Stimulated activated CD4-positive, alpha-beta T cell treated with anti-CD3 and anti-CD28 coated beads, Interleukin-4, amount 100 ng/mL, for 1 hour (primary cell): ENCODE data around the gene OR5T2.
"Not testable (repeated sequence)": the region's sequence is repeated elsewhere in the genome, so short reads cannot be mapped to it uniquely, and the experiment has no call there.

ENCODE experiments used
- DNase-seq: peaks from one replicate; pipeline ENCODE4 v3.0.0-alpha.2; 2020

Gene OR5T2

GRCh38 chr11:56234155-56234554, at the start of gene OR5T2:
TSS of gene OR5T2 (minus strand) at chr11:56234255. CDS start at chr11:56233062, 1,193 bp downstream.
- no peak for DNase-seq

GRCh38 chr11:56273854-56274253, 39.8 kb upstream of the OR5T2 start, which contains the start of gene OR5T1:
TSS of gene OR5T1 (plus strand) at chr11:56274154. CDS start at chr11:56275639, 1,485 bp downstream.
- DNase-seq: no peak

- DNase-seq: no peak
Observed at GRCh38 chr11:56271092-56271491, 37.0 kb upstream of the OR5T2 start.

GRCh38 chr11:56251954-56252353, 17.9 kb upstream of the OR5T2 start, which contains the start of gene OR5T3:
TSS of gene OR5T3 (plus strand) at chr11:56252254. CDS start at chr11:56252254, 0 bp downstream.
- DNase-seq: no peak

- DNase-seq: not testable (repeated sequence)
Observed at GRCh38 chr11:56219735-56220134, 14.3 kb downstream of the OR5T2 start.

GRCh38 chr11:56214537-56214936, 19.5 kb downstream of the OR5T2 start:
- DNase-seq: no peak

GRCh38 chr11:56207790-56208189, 26.3 kb downstream of the OR5T2 start:
- no peak for DNase-seq

- no peak for DNase-seq
Observed at GRCh38 chr11:56197367-56197766, 36.7 kb downstream of the OR5T2 start.

- no peak for DNase-seq
Observed at GRCh38 chr11:56196705-56197104, 37.4 kb downstream of the OR5T2 start.

- DNase-seq: no peak
Observed at GRCh38 chr11:56188602-56189001, 45.5 kb downstream of the OR5T2 start.

GRCh38 chr11:56183459-56183858, 50.6 kb downstream of the OR5T2 start:
- DNase-seq: no peak
